ENCODE measurements around the gene SPEG. TPM values are rescaled to one million over a fixed set of nuclear protein-coding genes. Genes with fewer than 3 reads are reported as not detected.

The SPEG gene
- total RNA-seq, 1 experiment from 2014 or later: 16.7 TPM

DNA sequence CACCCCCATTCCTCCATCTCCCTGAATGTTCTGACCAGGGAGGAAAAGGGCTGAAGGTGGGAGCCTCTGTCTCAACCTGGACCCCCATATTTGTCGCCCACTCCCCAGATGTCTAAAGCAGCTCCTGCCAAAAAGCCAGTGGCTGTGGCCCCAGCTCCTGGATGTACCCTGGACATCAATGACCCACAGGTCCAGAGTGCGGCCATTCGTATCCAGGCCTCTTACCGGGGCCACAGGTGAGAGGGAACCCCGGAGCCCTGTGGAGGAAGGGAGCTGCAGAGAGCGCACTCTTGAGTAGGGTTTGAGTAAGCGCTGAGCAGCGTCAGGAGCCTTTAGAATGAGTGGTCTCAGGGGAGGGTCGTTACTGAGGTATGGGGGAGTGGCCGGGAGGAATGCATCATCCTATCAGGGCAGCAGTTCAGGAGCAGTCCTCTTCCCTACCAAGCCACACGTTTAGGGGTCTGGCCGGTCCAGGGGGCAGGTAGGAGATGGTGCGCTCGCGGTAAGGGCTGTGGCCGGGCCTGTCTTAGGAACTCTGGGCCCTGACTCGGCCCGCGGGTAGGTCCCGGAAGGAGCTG, 61.7 kb downstream of the SPEG start:
- H3K36me3 Mint-ChIP-seq (ENCODE audit: insufficient read depth, unreplicated experiment): peaks cover 33% of the 10 kb centered on the region
- peaks cover 42% of the 10 kb centered on the region for H3K27me3 Mint-ChIP-seq (ENCODE audit: unreplicated experiment)
- no TSS peak for BruUV-seq (replicated peaks)
- TF ChIP-seq, protein P1, sequence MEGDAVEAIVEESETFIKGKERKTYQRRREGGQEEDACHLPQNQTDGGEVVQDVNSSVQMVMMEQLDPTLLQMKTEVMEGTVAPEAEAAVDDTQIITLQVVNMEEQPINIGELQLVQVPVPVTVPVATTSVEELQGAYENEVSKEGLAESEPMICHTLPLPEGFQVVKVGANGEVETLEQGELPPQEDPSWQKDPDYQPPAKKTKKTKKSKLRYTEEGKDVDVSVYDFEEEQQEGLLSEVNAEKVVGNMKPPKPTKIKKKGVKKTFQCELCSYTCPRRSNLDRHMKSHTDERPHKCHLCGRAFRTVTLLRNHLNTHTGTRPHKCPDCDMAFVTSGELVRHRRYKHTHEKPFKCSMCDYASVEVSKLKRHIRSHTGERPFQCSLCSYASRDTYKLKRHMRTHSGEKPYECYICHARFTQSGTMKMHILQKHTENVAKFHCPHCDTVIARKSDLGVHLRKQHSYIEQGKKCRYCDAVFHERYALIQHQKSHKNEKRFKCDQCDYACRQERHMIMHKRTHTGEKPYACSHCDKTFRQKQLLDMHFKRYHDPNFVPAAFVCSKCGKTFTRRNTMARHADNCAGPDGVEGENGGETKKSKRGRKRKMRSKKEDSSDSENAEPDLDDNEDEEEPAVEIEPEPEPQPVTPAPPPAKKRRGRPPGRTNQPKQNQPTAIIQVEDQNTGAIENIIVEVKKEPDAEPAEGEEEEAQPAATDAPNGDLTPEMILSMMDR (IDR thresholded peaks at IDR 0.05; ENCODE audit: unreplicated experiment): no peak
- no peaks in the 10 kb centered on the region for H3K9me3 Mint-ChIP-seq (ENCODE audit: low read depth, unreplicated experiment)
- H3K4me1 Mint-ChIP-seq (ENCODE audit: low read depth, unreplicated experiment): peaks cover 23% of the 10 kb centered on the region
- no peak overlapping the region for H3K27ac Mint-ChIP-seq (ENCODE audit: unreplicated experiment)
- peak overlapping the region; percentile 22 for H3K4me3 Mint-ChIP-seq (ENCODE audit: low read depth, unreplicated experiment)
- CTCF ChIA-PET: interaction anchor here (0.8 to 2.4 kb wide), 11 partner anchors 11 to 108 kb away, joined by 3 to 74 read pairs (median 5); partner anchors contain the start of genes DNPEP and STK11IP
- DNase-seq: no peak
- intact Hi-C loops (cut with micrococcal nuclease; ENCODE audit: unreplicated experiment): no loop called here

DNA sequence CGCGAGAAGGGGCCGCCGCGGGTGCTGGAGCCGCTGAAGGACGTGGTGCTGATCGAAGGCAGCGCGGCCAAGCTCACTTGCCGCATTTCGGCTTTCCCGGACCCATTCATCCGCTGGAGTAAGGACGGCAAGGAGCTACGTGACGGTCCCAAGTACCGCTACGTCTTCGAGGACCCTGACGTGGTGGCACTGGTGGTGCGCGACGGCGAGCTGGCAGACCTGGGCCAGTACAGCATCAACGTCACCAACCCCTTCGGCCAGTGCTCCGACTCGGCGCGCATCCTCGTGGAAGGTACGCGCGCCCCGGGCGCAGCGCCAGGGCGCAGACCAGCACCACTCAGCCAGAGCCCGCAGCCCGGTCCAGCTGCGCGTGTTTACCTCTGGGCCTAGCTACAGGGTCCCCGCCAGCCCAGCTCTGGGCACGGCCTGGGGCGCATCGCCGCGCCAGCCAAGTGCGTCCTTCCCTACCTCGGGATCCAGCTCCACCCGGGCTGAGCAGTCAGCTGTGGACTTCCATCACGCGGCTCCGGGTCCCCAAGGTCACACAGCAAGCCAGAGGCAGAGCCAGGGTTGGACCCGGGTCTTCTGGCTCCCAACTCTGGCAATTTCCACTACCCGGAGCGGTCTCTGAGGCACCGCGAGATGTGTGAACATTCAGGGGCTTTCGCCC, 62.3 kb downstream of the SPEG start:
- Mint-ChIP-seq H3K27me3 (ENCODE audit: unreplicated experiment) (peaks cover 36% of the 10 kb centered on the region), H3K4me3 (ENCODE audit: low read depth, unreplicated experiment) (peak overlapping the region; percentile 90), H3K9me3 (ENCODE audit: low read depth, unreplicated experiment) (no peaks in the 10 kb centered on the region), H3K4me1 (ENCODE audit: low read depth, unreplicated experiment) (peaks cover 23% of the 10 kb centered on the region), H3K27ac (ENCODE audit: unreplicated experiment) (no peak overlapping the region), H3K36me3 (ENCODE audit: insufficient read depth, unreplicated experiment) (peaks cover 38% of the 10 kb centered on the region)
- TF ChIP-seq, protein P1 (IDR thresholded peaks at IDR 0.05; ENCODE audit: unreplicated experiment): no peak
- intact Hi-C loops (cut with micrococcal nuclease; ENCODE audit: unreplicated experiment): no loop called here
- DNase-seq: no peak
- BruUV-seq (replicated peaks): no TSS peak
- CTCF ChIA-PET: interaction anchor here (0.8 to 2.4 kb wide), 2 partner anchors 13 to 32 kb away, joined by 3 to 30 read pairs; no protein-coding TSS in a partner anchor

DNA sequence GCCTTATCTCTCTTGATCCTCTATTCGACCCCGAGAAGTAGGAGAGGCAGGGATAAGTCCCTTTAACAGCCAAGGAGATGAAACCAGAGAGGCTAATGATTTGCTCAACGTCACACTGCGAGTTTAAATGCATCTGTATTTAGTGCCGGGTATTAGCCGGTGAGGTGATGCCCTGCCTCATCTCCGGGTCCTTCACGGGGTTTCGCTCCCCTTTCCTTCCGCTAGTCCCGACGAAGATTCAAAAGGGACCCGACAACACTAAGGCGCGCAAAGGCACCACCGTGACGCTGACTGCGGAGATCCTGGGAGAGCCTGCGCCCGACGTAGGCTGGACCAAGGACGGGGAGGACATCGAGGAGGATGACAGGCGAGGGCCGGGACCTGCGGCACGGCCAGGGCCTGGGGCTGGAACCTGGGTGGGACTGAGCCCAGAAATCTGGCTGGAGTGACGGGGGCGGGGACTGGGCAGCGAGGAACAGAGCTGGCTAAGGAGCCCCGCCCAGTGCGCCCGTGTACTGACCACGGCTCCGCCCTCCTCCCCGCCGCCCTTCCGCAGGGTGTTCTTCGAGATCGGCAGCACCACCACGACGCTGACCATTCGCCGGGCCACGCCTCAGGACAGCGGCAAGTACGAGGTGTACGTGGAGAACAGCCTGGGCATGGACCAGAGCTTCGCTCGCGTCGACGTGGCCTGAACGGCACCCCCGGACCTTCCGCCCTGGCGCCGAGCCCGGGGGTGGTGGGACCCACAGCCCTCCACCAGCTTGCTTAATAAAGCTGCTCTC, 63.0 kb downstream of the SPEG start:
- intact Hi-C loops (cut with micrococcal nuclease; ENCODE audit: unreplicated experiment): loop anchor here (1.0 kb wide), 1 partner anchor 24 kb away; no protein-coding TSS in a partner anchor
- Mint-ChIP-seq H3K27ac (ENCODE audit: unreplicated experiment) (peak overlapping the region; percentile 97), H3K36me3 (ENCODE audit: insufficient read depth, unreplicated experiment) (peaks cover 38% of the 10 kb centered on the region), H3K4me1 (ENCODE audit: low read depth, unreplicated experiment) (peaks cover 23% of the 10 kb centered on the region), H3K4me3 (ENCODE audit: low read depth, unreplicated experiment) (peak overlapping the region; percentile 90), H3K9me3 (ENCODE audit: low read depth, unreplicated experiment) (no peaks in the 10 kb centered on the region), H3K27me3 (ENCODE audit: unreplicated experiment) (peaks cover 29% of the 10 kb centered on the region)
- BruUV-seq (replicated peaks): no TSS peak
- DNase-seq: peak; percentile 87
- CTCF ChIA-PET: interaction anchor here (0.6 to 2.6 kb wide), 12 partner anchors 11 to 57 kb away, joined by 3 to 35 read pairs (median 4); no protein-coding TSS in a partner anchor
- TF ChIP-seq, protein P1 (IDR thresholded peaks at IDR 0.05; ENCODE audit: unreplicated experiment): no peak

DNA sequence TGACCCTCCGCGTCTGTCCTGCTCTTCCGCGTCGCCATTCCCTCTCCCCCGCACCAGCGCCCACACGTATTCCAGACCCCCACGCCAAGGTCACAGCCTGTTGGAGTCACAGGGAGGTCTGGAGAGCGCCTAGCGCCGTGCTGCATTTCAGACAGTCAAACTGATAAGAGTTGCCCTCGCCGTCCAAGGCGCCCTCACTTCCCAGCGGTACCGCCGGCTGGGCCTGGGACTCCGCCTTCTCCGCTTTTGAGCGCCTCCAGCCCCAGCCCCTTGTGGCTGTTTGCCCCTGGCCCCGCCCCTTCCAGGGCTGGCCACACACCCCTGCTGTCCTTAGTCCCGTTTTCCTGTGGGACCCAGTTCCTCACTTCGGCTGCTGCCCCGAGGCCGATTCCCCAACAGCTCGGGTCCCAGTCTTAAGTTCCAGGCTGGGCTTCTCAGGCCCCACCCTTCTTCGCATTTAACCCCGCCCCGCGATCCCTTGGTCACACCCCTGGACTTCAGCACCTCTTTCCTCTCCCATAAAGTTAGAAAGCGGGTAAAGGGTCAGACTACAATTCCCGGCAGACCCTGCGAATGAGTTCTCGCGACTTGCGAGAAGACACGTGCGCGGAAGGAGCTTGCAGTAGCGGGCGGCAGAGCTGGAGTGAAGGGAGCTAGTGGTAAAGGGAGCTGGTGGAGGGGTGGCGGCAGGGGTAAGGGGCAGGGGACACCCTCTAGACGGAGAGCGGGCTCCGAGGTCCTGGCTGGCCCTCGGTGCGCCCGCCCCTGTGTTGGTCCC, 63.8 kb downstream of the SPEG start, which contains the start of gene GMPPA:
GMPPA (plus strand) TSS at position 612 of the 778 bp plus-strand sequence. CDS start 1,085 bp downstream, outside the sequence.
- no peaks in the 10 kb centered on the region for H3K9me3 Mint-ChIP-seq (ENCODE audit: low read depth, unreplicated experiment)
- H3K27ac Mint-ChIP-seq (ENCODE audit: unreplicated experiment): peak within 1 kb of the TSS; percentile 97
- CTCF ChIA-PET: interaction anchor here (0.6 to 2.6 kb wide), 15 partner anchors 10 to 460 kb away, joined by 3 to 35 read pairs (median 4); no protein-coding TSS in a partner anchor
- H3K4me1 Mint-ChIP-seq (ENCODE audit: low read depth, unreplicated experiment): peaks cover 23% of the 10 kb centered on the region
- DNase-seq: peak; percentile 95
- H3K27me3 Mint-ChIP-seq (ENCODE audit: unreplicated experiment): peaks cover 21% of the 10 kb centered on the region
- H3K4me3 Mint-ChIP-seq (ENCODE audit: low read depth, unreplicated experiment): peak within 1 kb of the TSS; percentile 90
- peaks cover 38% of the 10 kb centered on the region for H3K36me3 Mint-ChIP-seq (ENCODE audit: insufficient read depth, unreplicated experiment)
- intact Hi-C loops (cut with micrococcal nuclease; ENCODE audit: unreplicated experiment): loop anchor here (1.0 kb wide), 1 partner anchor 23 kb away; no protein-coding TSS in a partner anchor
- TF ChIP-seq, protein P1 (IDR thresholded peaks at IDR 0.05; ENCODE audit: unreplicated experiment): no peak
- no TSS peak for BruUV-seq (replicated peaks)

Data from Calu3 (cell line).